NCI-H748 (cell line): ENCODE data around the gene HDGFL3.
"Not testable (repeated sequence)": the region's sequence is repeated elsewhere in the genome, so short reads cannot be mapped to it uniquely, and the experiment has no call there.

ENCODE experiments used
- DNase-seq: peaks from one replicate; lab custom pipeline; 2025; ENCODE audit not compliant: unreplicated experiment; lab: John Stamatoyannopoulos, UW

HDGFL3 gene

GRCh38 chr15:83106994-83107840 lies 100.4 kb downstream of the HDGFL3 start, which contains the start of gene TM6SF1:
Gene TM6SF1 (plus strand): TSS chr15:83107645. CDS start chr15:83107681, 36 bp downstream.
- DNase-seq, result peak; percentile 46

- no peak for DNase-seq
Measured at GRCh38 chr15:83105440-83105839, 102.2 kb downstream of the HDGFL3 start.

GRCh38 chr15:83104141-83104540 lies 103.5 kb downstream of the HDGFL3 start:
- no peak for DNase-seq

GRCh38 chr15:83102346-83102745 lies 105.3 kb downstream of the HDGFL3 start:
- no peak for DNase-seq

- DNase-seq, result no peak
Measured at GRCh38 chr15:83100097-83100646, 107.5 kb downstream of the HDGFL3 start.

- no peak for DNase-seq
Measured at GRCh38 chr15:83099290-83099689, 108.3 kb downstream of the HDGFL3 start.

- DNase-seq, result no peak
Measured at GRCh38 chr15:83098079-83098478, 109.5 kb downstream of the HDGFL3 start.

- DNase-seq, result no peak
Measured at GRCh38 chr15:83094583-83094982, 113.0 kb downstream of the HDGFL3 start.

GRCh38 chr15:83092309-83092976 lies 115.2 kb downstream of the HDGFL3 start:
- no peak for DNase-seq

- not testable (repeated sequence) for DNase-seq
Measured at GRCh38 chr15:83091965-83092308, 115.7 kb downstream of the HDGFL3 start.

GRCh38 chr15:83090465-83090864 lies 117.2 kb downstream of the HDGFL3 start:
- DNase-seq, result no peak

- DNase-seq, result no peak
Measured at GRCh38 chr15:83088876-83089275, 118.7 kb downstream of the HDGFL3 start.

- DNase-seq, result no peak
Measured at GRCh38 chr15:83087576-83087975, 120.0 kb downstream of the HDGFL3 start.

- not testable (repeated sequence) for DNase-seq
Measured at GRCh38 chr15:83085864-83086552, 121.6 kb downstream of the HDGFL3 start.

- DNase-seq, result not testable (repeated sequence)
Measured at GRCh38 chr15:83085461-83085860, 122.2 kb downstream of the HDGFL3 start.

- no peak for DNase-seq
Measured at GRCh38 chr15:83082730-83083386, 124.8 kb downstream of the HDGFL3 start.

- DNase-seq, result no peak
Measured at GRCh38 chr15:83081256-83082014, 126.2 kb downstream of the HDGFL3 start.

GRCh38 chr15:83078712-83079111 lies 128.9 kb downstream of the HDGFL3 start:
- no peak for DNase-seq
